ENCODE data around the gene HDAC9.

Gene HDAC9

GRCh38 chr7:18753972-18754610 lies 258.5 kb downstream of the HDAC9 start:
- DNase-seq, result no peak

- DNase-seq, result no peak
Observed at GRCh38 chr7:18754766-18755165, 259.2 kb downstream of the HDAC9 start.

GRCh38 chr7:18755793-18756192 lies 260.2 kb downstream of the HDAC9 start:
- no peak for DNase-seq

- DNase-seq, result no peak
Observed at GRCh38 chr7:18756378-18757050, 261.0 kb downstream of the HDAC9 start.

GRCh38 chr7:18760046-18760445 lies 264.5 kb downstream of the HDAC9 start:
- no peak for DNase-seq

- no peak for DNase-seq
Observed at GRCh38 chr7:18760631-18761445, 265.3 kb downstream of the HDAC9 start.

GRCh38 chr7:18762189-18762588 lies 266.6 kb downstream of the HDAC9 start:
- DNase-seq, result no peak

GRCh38 chr7:18768256-18768655 lies 272.7 kb downstream of the HDAC9 start:
- no peak for DNase-seq

GRCh38 chr7:18770154-18770811 lies 274.7 kb downstream of the HDAC9 start:
- DNase-seq, result no peak

- DNase-seq, result no peak
Observed at GRCh38 chr7:18770822-18771221, 275.3 kb downstream of the HDAC9 start.

- DNase-seq, result no peak
Observed at GRCh38 chr7:18771834-18772566, 276.5 kb downstream of the HDAC9 start.

GRCh38 chr7:18772567-18772965 lies 277.0 kb downstream of the HDAC9 start:
- DNase-seq, result no peak

- DNase-seq, result no peak
Observed at GRCh38 chr7:18777314-18777713, 281.8 kb downstream of the HDAC9 start.

- DNase-seq, result no peak
Observed at GRCh38 chr7:18778594-18778993, 283.0 kb downstream of the HDAC9 start.

GRCh38 chr7:18780266-18780665 lies 284.7 kb downstream of the HDAC9 start:
- no peak for DNase-seq

GRCh38 chr7:18780938-18781337 lies 285.4 kb downstream of the HDAC9 start:
- DNase-seq, result no peak

GRCh38 chr7:18786196-18786727 lies 290.7 kb downstream of the HDAC9 start:
- DNase-seq, result no peak

- no peak for DNase-seq
Observed at GRCh38 chr7:18786796-18787195, 291.2 kb downstream of the HDAC9 start.

GRCh38 chr7:18788026-18788425 lies 292.5 kb downstream of the HDAC9 start:
- DNase-seq, result no peak

- no peak for DNase-seq
Observed at GRCh38 chr7:18792871-18793595, 297.5 kb downstream of the HDAC9 start.

- no peak for DNase-seq
Observed at GRCh38 chr7:18796216-18796615, 300.7 kb downstream of the HDAC9 start.

Measured in NCI-H1436 (cell line).